Endothelial cell of umbilical vein (primary cell): ENCODE data around the gene DCAF17. TPM values are rescaled to one million over a fixed set of nuclear protein-coding genes. Genes with fewer than 3 reads are reported as not detected.

Source experiments
- BruUV-seq: library from RNA; stranded (reverse); fragments of 400-500 nt; replicated peaks from 2 replicates; lab custom pipeline; 2021; lab: Mats Ljungman, UMichigan
- CTCF ChIA-PET: fragments of 300-600, 350-600 bp; sonication (Branson Sonifier 250); formaldehyde crosslinking; loops from one replicate; lab custom pipeline; 2021; ENCODE audit warnings: antibody characterized with exemption, inconsistent platforms; lab: Charles Lee
- POLR2A ChIA-PET: fragments of 300-600, 350-600 bp; sonication (Branson Sonifier 250); formaldehyde crosslinking; loops from one replicate; lab custom pipeline; 2021; ENCODE audit warnings: antibody characterized with exemption, inconsistent platforms; lab: Charles Lee
- DNase-seq: peaks from one replicate; pipeline ENCODE4 v3.0.0-alpha.2; 2011; ENCODE audit warnings: low read depth, low spot score
- FAIRE-seq: peaks from 2 replicates; lab custom pipeline; 2011; peaks lifted over from hg19 to GRCh38; lab: Jason Lieb, UNC
- H2AFZ ChIP-seq: 2 replicates; pipeline ENCODE4 v1.6.0; 2012; ENCODE audit warnings: low read depth, low read length, control low read depth, inconsistent platforms
- H3K27ac ChIP-seq: 2 replicates; pipeline ENCODE4 v1.5.1; 2011; ENCODE audit warnings: low read depth, mild to moderate bottlenecking, control low read depth, low read length, moderate library complexity; ENCODE audit not compliant: insufficient read depth
- H3K27me3 ChIP-seq, 2 experiments: 2 replicates each; pipeline versions ENCODE4 v1.6.0 to v1.6.1; 2011; ENCODE audit warnings: low read length in 2 of 2, mixed read lengths in 1 of 2; ENCODE audit not compliant: control insufficient read depth in 2 of 2, insufficient read depth in 2 of 2
- H3K36me3 ChIP-seq, 2 experiments: 2 replicates in 1 of 2; 3 replicates in 1 of 2; pipeline ENCODE4 v1.5.1; 2011; ENCODE audit warnings: low read length in 2 of 2, mild to moderate bottlenecking in 1 of 2, moderate library complexity in 1 of 2; ENCODE audit not compliant: control insufficient read depth in 2 of 2, insufficient read depth in 2 of 2; ENCODE audit errors: extremely low read depth in 1 of 2
- H3K4me1 ChIP-seq: 3 replicates; pipeline ENCODE4 v1.5.1; 2011; ENCODE audit warnings: mild to moderate bottlenecking, low read length; ENCODE audit not compliant: control insufficient read depth, insufficient read depth; ENCODE audit errors: extremely low read depth
- H3K4me2 ChIP-seq: 2 replicates; pipeline ENCODE4 v1.6.1; 2011; ENCODE audit warnings: low read length, control low read depth, mixed read lengths; ENCODE audit not compliant: insufficient read depth
- H3K4me3 ChIP-seq, 3 experiments: fragments of 200-600 bp in 1 of 3; sonication (generic), shearing (Covaris generic) in 1 of 3; replicated peaks in 1 of 3; 2 replicates each; pipeline ENCODE4 v1.5.1; 2011 to 2016; ENCODE audit warnings: control low read depth in 3 of 3, low read length in 3 of 3, mild to moderate bottlenecking in 2 of 3, inconsistent platforms in 1 of 3, low read depth in 1 of 3, moderate library complexity in 1 of 3; ENCODE audit not compliant: insufficient read depth in 1 of 3
- H3K79me2 ChIP-seq: 2 replicates; pipeline ENCODE4 v1.6.0; 2012; ENCODE audit warnings: low read length, inconsistent platforms; ENCODE audit not compliant: control insufficient read depth, insufficient read depth
- H3K9ac ChIP-seq: replicated peaks from 2 replicates; pipeline ENCODE3; 2011; ENCODE audit warnings: low read length, control low read depth; ENCODE audit not compliant: insufficient read depth; ENCODE audit errors: extremely low read depth
- H3K9me1 ChIP-seq: replicated peaks from 3 replicates; pipeline ENCODE4 v1.6.0; 2011; ENCODE audit warnings: mild to moderate bottlenecking, low read length; ENCODE audit not compliant: control insufficient read depth, insufficient read depth; ENCODE audit errors: extremely low read depth
- H3K9me3 ChIP-seq: replicated peaks from 2 replicates; pipeline ENCODE4 v1.5.1; 2012; ENCODE audit warnings: low read length, inconsistent platforms; ENCODE audit not compliant: control insufficient read depth, insufficient read depth
- H4K20me1 ChIP-seq: replicated peaks from 2 replicates; pipeline ENCODE3; 2011; ENCODE audit warnings: mild to moderate bottlenecking, low read length; ENCODE audit not compliant: control insufficient read depth, insufficient read depth; ENCODE audit errors: extremely low read depth
- EZH2 ChIP-seq: IDR thresholded peaks from 2 replicates; pipeline ENCODE4 v1.6.1; 2012; ENCODE audit warnings: borderline replicate concordance, low read depth, mild to moderate bottlenecking, moderate library complexity, low read length, inconsistent platforms; ENCODE audit not compliant: severe bottlenecking
- FOS ChIP-seq: IDR thresholded peaks from 2 replicates; pipeline ENCODE4 v1.6.1; 2011; ENCODE audit warnings: mild to moderate bottlenecking, low read length, moderate library complexity, borderline replicate concordance; ENCODE audit not compliant: insufficient read depth
- JUN ChIP-seq: IDR thresholded peaks from 2 replicates; pipeline ENCODE4 v1.6.1; 2011; ENCODE audit warnings: borderline replicate concordance, low read depth; ENCODE audit not compliant: insufficient read length, insufficient read depth
- MYC ChIP-seq: IDR thresholded peaks from one replicate; pipeline ENCODE4 v1.6.1; 2011; ENCODE audit warnings: mild to moderate bottlenecking, low read depth, low read length
- POLR2A ChIP-seq: IDR thresholded peaks from 2 replicates; pipeline ENCODE4 v1.6.1; 2012; ENCODE audit warnings: low read depth, mild to moderate bottlenecking, control low read depth, low read length
- POLR2AphosphoS5 ChIP-seq: IDR thresholded peaks from 2 replicates; pipeline ENCODE4 v1.6.1; 2012; ENCODE audit warnings: low read depth, mild to moderate bottlenecking, control low read depth, low read length, moderate library complexity; ENCODE audit not compliant: insufficient read depth
- dilution Hi-C: fragments of 300-500 bp; cut with MboI; formaldehyde crosslinking; loops from one replicate; pipeline ENCODE4 v1.15.0; 2019; ENCODE audit warnings: low sequenced_read_pairs; ENCODE audit not compliant: extremely low pct_ligation_motif_present
- intact Hi-C: fragments of 100-400 bp; cut with micrococcal nuclease; formaldehyde crosslinking; loops from one replicate; pipeline ENCODE4 v1.10.0; 2022
- polyA plus RNA-seq, 4 experiments: library from polyadenylated mRNA; depleted of rRNA in 3 of 4; stranded (reverse) in 3 of 4; unstranded in 1 of 4; fragments of >200 nt; gene quantifications; 2 replicates each; pipeline versions ENCODE4 v1.2.1 to v1.2.3, GENCODE V29; 2011 to 2012; ENCODE audit warnings: missing spikeins in 1 of 4
- total RNA-seq: library from RNA; stranded (reverse); gene quantifications from 2 replicates; pipeline ENCODE4 v1.2.3, GENCODE V29; 2021
- TF ChIP-seq, protein P1 (sequence below): IDR thresholded peaks from 2 replicates; pipeline ENCODE4 v1.6.1; 2011; ENCODE audit not compliant: insufficient read depth, insufficient read length
- TF ChIP-seq, protein P2 (sequence below), 2 donors: IDR thresholded peaks; 1 replicate in 1 of 2; 2 replicates in 1 of 2; pipeline ENCODE4 v1.5.1; 2011; ENCODE audit warnings: low read length in 2 of 2, mild to moderate bottlenecking in 2 of 2, moderate library complexity in 2 of 2, control low read depth in 1 of 2, inconsistent platforms in 1 of 2, low read depth in 1 of 2; ENCODE audit not compliant: insufficient read depth in 1 of 2; ENCODE audit errors: extremely low read depth in 1 of 2

Gene DCAF17
- total and polyA plus RNA-seq, 2 donors (not counting 3 experiments of a cell fraction or from before 2014, with no cell fraction given): 4.6 to 14.9 TPM

DNA sequence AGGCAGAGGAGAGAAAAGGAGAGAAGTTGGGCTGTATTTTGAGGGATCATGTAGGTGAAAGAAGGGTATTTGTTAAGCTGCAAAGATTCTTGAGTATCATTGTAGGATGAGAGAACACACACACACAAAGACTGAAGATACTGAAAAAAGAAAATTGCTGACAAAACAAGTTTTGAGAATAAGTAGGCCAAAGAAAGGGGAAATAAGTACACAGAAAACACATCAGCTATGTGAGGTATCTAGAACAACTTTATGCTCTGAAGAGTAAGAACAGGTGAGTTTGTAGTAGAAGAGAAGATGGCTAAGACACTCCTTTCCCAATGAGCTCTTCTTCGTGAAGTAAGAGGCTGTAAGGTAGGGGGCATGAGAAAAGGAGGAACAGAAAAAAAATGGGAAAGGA, 28.5 kb upstream of the DCAF17 start:
- ChIA-PET CTCF (interaction anchor here (0.7 to 0.9 kb wide), 2 partner anchors 9 to 11 kb away, joined by 3 to 5 read pairs; no protein-coding TSS in a partner anchor), POLR2A (no interaction called here)
- Histone ChIP-seq H3K27ac (no peak overlapping the region), H3K36me3 (no peaks in the 10 kb centered on the region), H3K4me3 (no peak overlapping the region), H3K4me1 (peaks cover 38% of the 10 kb centered on the region), H3K9ac (no peak overlapping the region), H3K4me2 (no peak overlapping the region), H4K20me1 (no peaks in the 10 kb centered on the region), H3K9me3 (peaks cover 1% of the 10 kb centered on the region), H3K27me3 (no peaks in the 10 kb centered on the region), H2AFZ (no peak overlapping the region), H3K79me2 (peaks cover 14% of the 10 kb centered on the region), H3K9me1 (no peaks in the 10 kb centered on the region)
- no peak for DNase-seq
- dilution Hi-C loops: no loop called here
- intact Hi-C loops: no loop called here
- BruUV-seq: no TSS peak
- TF ChIP-seq POLR2A: no peak
- TF ChIP-seq, protein P1, sequence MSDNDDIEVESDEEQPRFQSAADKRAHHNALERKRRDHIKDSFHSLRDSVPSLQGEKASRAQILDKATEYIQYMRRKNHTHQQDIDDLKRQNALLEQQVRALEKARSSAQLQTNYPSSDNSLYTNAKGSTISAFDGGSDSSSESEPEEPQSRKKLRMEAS: no peak
- no peak for TF ChIP-seq POLR2AphosphoS5
- TF ChIP-seq JUN: no peak
- FAIRE-seq: no peak

DNA sequence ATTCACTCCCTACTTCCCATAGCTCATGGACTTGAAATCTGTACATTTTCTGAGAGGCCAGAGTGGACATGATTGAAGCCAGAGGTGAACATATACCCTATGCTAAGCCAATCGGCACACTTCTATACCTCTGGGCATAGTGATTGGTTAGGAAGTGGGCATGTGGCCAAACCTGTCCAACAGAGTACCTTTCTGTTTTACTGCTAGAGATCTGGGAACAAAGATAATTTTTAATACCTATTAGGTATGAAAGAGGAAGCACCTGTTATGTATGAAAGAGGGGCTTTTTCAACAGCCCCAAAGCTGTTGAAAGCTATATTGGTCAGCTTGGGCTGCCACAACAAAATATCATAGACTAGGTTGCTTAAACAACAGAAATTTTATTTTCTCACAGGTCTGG, 28.0 kb upstream of the DCAF17 start:
- intact Hi-C loops (no loop called here), dilution Hi-C loops (no loop called here)
- Histone ChIP-seq H3K4me2 (no peak overlapping the region), H3K79me2 (peaks cover 13% of the 10 kb centered on the region), H4K20me1 (no peaks in the 10 kb centered on the region), H2AFZ (no peak overlapping the region), H3K9ac (no peak overlapping the region), H3K4me3 (no peak overlapping the region), H3K4me1 (peaks cover 43% of the 10 kb centered on the region), H3K9me1 (no peaks in the 10 kb centered on the region), H3K9me3 (peaks cover 1% of the 10 kb centered on the region), H3K27ac (no peak overlapping the region), H3K27me3 (no peaks in the 10 kb centered on the region), H3K36me3 (no peaks in the 10 kb centered on the region)
- CTCF ChIA-PET: interaction anchor here (0.7 to 0.9 kb wide), 2 partner anchors 8 to 10 kb away, joined by 3 to 5 read pairs; no protein-coding TSS in a partner anchor
- POLR2A ChIA-PET: no interaction called here
- no peak for TF ChIP-seq FOS
- TF ChIP-seq EZH2: no peak
- TF ChIP-seq MYC: no peak
- TF ChIP-seq, protein P1: no peak
- TF ChIP-seq, protein P2, sequence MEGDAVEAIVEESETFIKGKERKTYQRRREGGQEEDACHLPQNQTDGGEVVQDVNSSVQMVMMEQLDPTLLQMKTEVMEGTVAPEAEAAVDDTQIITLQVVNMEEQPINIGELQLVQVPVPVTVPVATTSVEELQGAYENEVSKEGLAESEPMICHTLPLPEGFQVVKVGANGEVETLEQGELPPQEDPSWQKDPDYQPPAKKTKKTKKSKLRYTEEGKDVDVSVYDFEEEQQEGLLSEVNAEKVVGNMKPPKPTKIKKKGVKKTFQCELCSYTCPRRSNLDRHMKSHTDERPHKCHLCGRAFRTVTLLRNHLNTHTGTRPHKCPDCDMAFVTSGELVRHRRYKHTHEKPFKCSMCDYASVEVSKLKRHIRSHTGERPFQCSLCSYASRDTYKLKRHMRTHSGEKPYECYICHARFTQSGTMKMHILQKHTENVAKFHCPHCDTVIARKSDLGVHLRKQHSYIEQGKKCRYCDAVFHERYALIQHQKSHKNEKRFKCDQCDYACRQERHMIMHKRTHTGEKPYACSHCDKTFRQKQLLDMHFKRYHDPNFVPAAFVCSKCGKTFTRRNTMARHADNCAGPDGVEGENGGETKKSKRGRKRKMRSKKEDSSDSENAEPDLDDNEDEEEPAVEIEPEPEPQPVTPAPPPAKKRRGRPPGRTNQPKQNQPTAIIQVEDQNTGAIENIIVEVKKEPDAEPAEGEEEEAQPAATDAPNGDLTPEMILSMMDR (IDR thresholded peaks at IDR 0.05; ENCODE audit: extremely low read depth in 1 of 2, insufficient read depth in 1 of 2, low read depth in 1 of 2, low read length in 2 of 2): no peak
- BruUV-seq: no TSS peak
- FAIRE-seq: no peak
- DNase-seq: no peak
